ENCODE data around the gene GGT7. TPM values are rescaled to one million over a fixed set of nuclear protein-coding genes. Genes with fewer than 3 reads are reported as not detected.

GGT7 gene
- total RNA-seq, 1 donor from 2014 or later, result 25.5 TPM

DNA sequence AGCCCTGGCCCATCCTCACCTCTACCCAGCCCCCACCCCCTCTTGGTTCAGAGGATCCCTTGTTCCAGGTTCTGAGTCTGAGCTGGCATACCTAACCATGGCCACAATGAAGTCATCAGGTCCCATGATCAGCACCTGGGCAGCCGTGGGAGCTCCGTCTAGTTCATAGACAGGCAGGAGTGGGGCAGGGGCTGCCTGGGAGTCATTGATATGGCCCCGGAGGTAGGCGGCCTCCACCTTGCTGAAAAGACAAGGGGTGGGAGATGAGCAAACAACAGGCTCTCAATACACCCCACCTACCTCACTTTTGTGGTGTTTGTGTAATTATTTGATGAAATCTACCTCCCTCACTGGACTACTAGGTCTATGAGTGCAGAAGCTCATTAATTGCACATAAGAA lies 20.4 kb downstream of the GGT7 start:
- intact Hi-C loops (cut with DNase I), result no loop called here
- H3K4me1 ChIP-seq, result no peaks in the 10 kb centered on the region
- no peaks in the 10 kb centered on the region for H3K9me3 ChIP-seq
- H3K36me3 ChIP-seq, result peaks cover 51 to 76% of the 10 kb centered on the region in 2 donors
- no peak for DNase-seq (ENCODE audit: low spot score in 2 of 2)
- no peak overlapping the region for H3K4me3 ChIP-seq
- H3K27me3 ChIP-seq, result no peaks in the 10 kb centered on the region
- TF ChIP-seq, protein P1, sequence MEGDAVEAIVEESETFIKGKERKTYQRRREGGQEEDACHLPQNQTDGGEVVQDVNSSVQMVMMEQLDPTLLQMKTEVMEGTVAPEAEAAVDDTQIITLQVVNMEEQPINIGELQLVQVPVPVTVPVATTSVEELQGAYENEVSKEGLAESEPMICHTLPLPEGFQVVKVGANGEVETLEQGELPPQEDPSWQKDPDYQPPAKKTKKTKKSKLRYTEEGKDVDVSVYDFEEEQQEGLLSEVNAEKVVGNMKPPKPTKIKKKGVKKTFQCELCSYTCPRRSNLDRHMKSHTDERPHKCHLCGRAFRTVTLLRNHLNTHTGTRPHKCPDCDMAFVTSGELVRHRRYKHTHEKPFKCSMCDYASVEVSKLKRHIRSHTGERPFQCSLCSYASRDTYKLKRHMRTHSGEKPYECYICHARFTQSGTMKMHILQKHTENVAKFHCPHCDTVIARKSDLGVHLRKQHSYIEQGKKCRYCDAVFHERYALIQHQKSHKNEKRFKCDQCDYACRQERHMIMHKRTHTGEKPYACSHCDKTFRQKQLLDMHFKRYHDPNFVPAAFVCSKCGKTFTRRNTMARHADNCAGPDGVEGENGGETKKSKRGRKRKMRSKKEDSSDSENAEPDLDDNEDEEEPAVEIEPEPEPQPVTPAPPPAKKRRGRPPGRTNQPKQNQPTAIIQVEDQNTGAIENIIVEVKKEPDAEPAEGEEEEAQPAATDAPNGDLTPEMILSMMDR (IDR thresholded peaks at IDR 0.05), result no peak
- no peak overlapping the region for H3K27ac ChIP-seq

GRCh38 chr20:34850969-34851368 lies 21.7 kb downstream of the GGT7 start:
- no peak for DNase-seq (ENCODE audit: low spot score in 2 of 2)
- H3K4me3 ChIP-seq, result no peak overlapping the region

DNA sequence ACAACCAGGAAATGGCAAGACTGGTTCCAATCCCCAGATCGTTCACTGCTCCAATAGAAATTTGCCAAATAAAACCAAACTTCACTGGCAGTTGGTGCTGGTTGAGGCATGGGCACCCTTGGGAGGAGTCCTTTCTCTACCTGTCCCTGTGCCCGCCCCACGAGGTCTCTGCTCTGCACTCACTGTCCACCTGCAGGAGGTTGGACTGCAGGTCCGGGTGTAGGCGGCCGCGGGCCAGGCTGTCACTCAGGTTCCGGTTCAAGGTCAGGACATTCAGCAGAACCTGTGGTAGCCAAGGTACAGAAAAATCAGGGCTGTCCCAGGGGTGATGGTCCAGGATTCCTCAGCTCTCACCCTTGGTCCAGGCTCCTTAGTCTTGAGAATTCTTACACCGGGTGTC lies 22.9 kb downstream of the GGT7 start:
- TF ChIP-seq, protein P1 (IDR thresholded peaks at IDR 0.05), result no peak
- Histone ChIP-seq H3K27ac (no peak overlapping the region), H3K4me1 (no peaks in the 10 kb centered on the region), H3K36me3 (peaks cover 41 to 70% of the 10 kb centered on the region in 2 donors), H3K9me3 (no peaks in the 10 kb centered on the region), H3K4me3 (no peak overlapping the region), H3K27me3 (no peaks in the 10 kb centered on the region)
- intact Hi-C loops (cut with DNase I), result loop anchor here (10.0 kb wide), 1 partner anchor 355 kb away; no protein-coding TSS in a partner anchor
- DNase-seq (ENCODE audit: low spot score in 2 of 2), result no peak

More at GRCh38 chr20:34850969-34851368, 21.7 kb downstream of the GGT7 start:
- Histone ChIP-seq H3K27me3 (no peaks in the 10 kb centered on the region), H3K9me3 (no peaks in the 10 kb centered on the region), H3K36me3 (peaks cover 46 to 70% of the 10 kb centered on the region in 2 donors), H3K27ac (no peak overlapping the region), H3K4me1 (no peaks in the 10 kb centered on the region)
- intact Hi-C loops (cut with DNase I), result no loop called here
- TF ChIP-seq, protein P1 (IDR thresholded peaks at IDR 0.05), result no peak

DNA sequence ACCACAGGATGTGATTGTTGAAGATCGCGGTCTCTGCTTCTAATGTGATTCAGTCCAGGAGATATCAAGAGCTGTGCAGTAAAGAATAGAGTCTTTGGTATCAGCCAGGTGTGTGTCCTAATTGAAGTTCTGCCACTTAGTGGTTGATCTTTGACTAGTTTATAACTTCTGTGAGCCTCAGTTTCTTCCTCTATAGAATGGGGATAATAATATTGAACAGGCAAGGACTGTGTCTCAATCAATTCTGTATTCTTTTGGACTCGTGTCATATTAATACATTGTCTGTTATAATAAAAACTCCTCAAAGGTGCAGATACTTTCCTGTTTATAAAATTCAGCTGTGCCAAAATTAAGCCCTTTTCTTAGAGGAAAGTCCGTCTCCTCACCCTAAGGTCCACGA lies 24.1 kb downstream of the GGT7 start:
- TF ChIP-seq, protein P1 (IDR thresholded peaks at IDR 0.05), result no peak
- Histone ChIP-seq H3K36me3 (peaks cover 33 to 69% of the 10 kb centered on the region in 2 donors), H3K4me3 (no peak overlapping the region), H3K27me3 (no peaks in the 10 kb centered on the region), H3K9me3 (no peaks in the 10 kb centered on the region), H3K4me1 (no peaks in the 10 kb centered on the region), H3K27ac (no peak overlapping the region)
- intact Hi-C loops (cut with DNase I), result loop anchor here (10.0 kb wide), 1 partner anchor 356 kb away; no protein-coding TSS in a partner anchor
- no peak for DNase-seq (ENCODE audit: low spot score in 2 of 2)

- H3K4me3 ChIP-seq, result no peak overlapping the region
- no peaks in the 10 kb centered on the region for H3K9me3 ChIP-seq
- no peak overlapping the region for H3K27ac ChIP-seq
- H3K36me3 ChIP-seq, result peaks cover 3 to 23% of the 10 kb centered on the region in 2 donors
- H3K4me1 ChIP-seq, result no peaks in the 10 kb centered on the region
- intact Hi-C loops (cut with DNase I), result loop anchor here (10.0 kb wide), 1 partner anchor 361 kb away; no protein-coding TSS in a partner anchor
- TF ChIP-seq, protein P1 (IDR thresholded peaks at IDR 0.05), result no peak
- no peak for DNase-seq (ENCODE audit: low spot score in 2 of 2)
- no peaks in the 10 kb centered on the region for H3K27me3 ChIP-seq
Observed at GRCh38 chr20:34843421-34843820, 29.2 kb downstream of the GGT7 start.

DNA sequence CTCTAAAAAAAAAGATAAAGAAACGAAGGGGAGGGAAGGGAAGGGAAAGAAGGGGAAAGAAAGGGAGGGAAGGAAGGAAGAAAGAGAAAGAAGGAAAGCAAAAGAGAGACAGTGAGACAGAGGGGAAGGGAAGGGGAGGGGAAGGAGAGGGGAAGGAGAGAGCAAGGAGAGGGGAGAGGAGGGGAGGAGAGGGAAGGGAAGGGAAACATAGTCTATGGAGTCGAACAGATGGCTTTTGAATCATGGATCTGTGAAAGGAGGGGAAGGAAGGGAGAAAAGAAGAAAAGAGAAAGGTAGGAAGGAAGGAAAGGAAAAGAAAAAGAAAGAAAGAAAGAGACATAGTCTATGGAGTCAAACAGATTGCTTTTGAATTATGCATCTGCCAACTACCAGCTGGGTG lies 30.5 kb downstream of the GGT7 start:
- TF ChIP-seq, protein P1 (IDR thresholded peaks at IDR 0.05), result no peak
- intact Hi-C loops (cut with DNase I), result loop anchor here (10.0 kb wide), 1 partner anchor 363 kb away; no protein-coding TSS in a partner anchor
- H3K4me1 ChIP-seq, result no peaks in the 10 kb centered on the region
- H3K4me3 ChIP-seq, result no peak overlapping the region
- H3K9me3 ChIP-seq, result no peaks in the 10 kb centered on the region
- no peaks in the 10 kb centered on the region for H3K27me3 ChIP-seq
- no peak for DNase-seq (ENCODE audit: low spot score in 2 of 2)
- peaks cover 0 to 15% of the 10 kb centered on the region in 2 donors for H3K36me3 ChIP-seq
- no peak overlapping the region for H3K27ac ChIP-seq

Data from ascending aorta (tissue), 2 donors.